GM19463 (cell line): Measurements from ENCODE around the gene DYSF.

Source experiments
- ATAC-seq: cut with Tn5 transposase; IDR thresholded peaks from one replicate; pipeline ENCODE4 v1.9.1; 2021; ENCODE audit warnings: mild to moderate bottlenecking, moderate library complexity; ENCODE audit not compliant: unreplicated experiment

DYSF gene

GRCh38 chr2:71564361-71564760, 111.0 kb downstream of the DYSF start:
- ATAC-seq: no peak

- no peak for ATAC-seq
Measured at GRCh38 chr2:71564790-71565189, 111.4 kb downstream of the DYSF start.

GRCh38 chr2:71566372-71566771, 113.0 kb downstream of the DYSF start:
- ATAC-seq: no peak

- no peak for ATAC-seq
Measured at GRCh38 chr2:71567625-71568024, 114.3 kb downstream of the DYSF start.

GRCh38 chr2:71568103-71568502, 114.7 kb downstream of the DYSF start:
- no peak for ATAC-seq

- no peak for ATAC-seq
Measured at GRCh38 chr2:71570511-71570910, 117.2 kb downstream of the DYSF start.

- no peak for ATAC-seq
Measured at GRCh38 chr2:71570951-71571460, 117.6 kb downstream of the DYSF start.

GRCh38 chr2:71571945-71572344, 118.6 kb downstream of the DYSF start:
- ATAC-seq: no peak

- ATAC-seq: no peak
Measured at GRCh38 chr2:71575966-71576365, 122.6 kb downstream of the DYSF start.

GRCh38 chr2:71576541-71576940, 123.2 kb downstream of the DYSF start:
- ATAC-seq: no peak

GRCh38 chr2:71577209-71577608, 123.8 kb downstream of the DYSF start:
- ATAC-seq: no peak

- ATAC-seq: no peak
Measured at GRCh38 chr2:71578767-71579342, 125.5 kb downstream of the DYSF start.

- no peak for ATAC-seq
Measured at GRCh38 chr2:71581026-71581425, 127.7 kb downstream of the DYSF start.

- no peak for ATAC-seq
Measured at GRCh38 chr2:71583876-71584275, 130.5 kb downstream of the DYSF start.

GRCh38 chr2:71586471-71586870, 133.1 kb downstream of the DYSF start:
- no peak for ATAC-seq

GRCh38 chr2:71587509-71588073, 134.2 kb downstream of the DYSF start:
- ATAC-seq: no peak

- ATAC-seq: no peak
Measured at GRCh38 chr2:71588497-71589170, 135.3 kb downstream of the DYSF start.

GRCh38 chr2:71589763-71590162, 136.4 kb downstream of the DYSF start:
- ATAC-seq: no peak

GRCh38 chr2:71591044-71591443, 137.7 kb downstream of the DYSF start:
- no peak for ATAC-seq

- ATAC-seq: no peak
Measured at GRCh38 chr2:71592181-71592711, 138.9 kb downstream of the DYSF start.

- ATAC-seq: no peak
Measured at GRCh38 chr2:71595569-71595968, 142.2 kb downstream of the DYSF start.

GRCh38 chr2:71596011-71596410, 142.7 kb downstream of the DYSF start:
- ATAC-seq: no peak
